ENCODE results near the gene PLEKHO2. TPM values are rescaled to one million over a fixed set of nuclear protein-coding genes. Genes with fewer than 3 reads are reported as not detected.
A peak's percentile ranks its signal among the peaks of the same experiment; 100 is the strongest.

The PLEKHO2 gene
- total RNA-seq, 1 donor from 2014 or later, result 18.0 TPM

- peaks cover 17% of the 10 kb centered on the region for H3K4me1 Mint-ChIP-seq (ENCODE audit: low read depth, unreplicated experiment)
- no peak for TF ChIP-seq CTCF (IDR thresholded peaks at IDR 0.05; ENCODE audit: partially characterized antibody, unreplicated experiment)
- H3K27ac Mint-ChIP-seq (ENCODE audit: unreplicated experiment), result no peak overlapping the region
- peaks cover 8% of the 10 kb centered on the region for H3K9me3 Mint-ChIP-seq (ENCODE audit: unreplicated experiment)
- DNase-seq, result no peak
- H3K27me3 Mint-ChIP-seq (ENCODE audit: unreplicated experiment), result peaks cover 10% of the 10 kb centered on the region
- H3K4me3 Mint-ChIP-seq (ENCODE audit: unreplicated experiment), result no peak overlapping the region
- H3K36me3 Mint-ChIP-seq (ENCODE audit: unreplicated experiment), result peaks cover 4% of the 10 kb centered on the region
Measured at GRCh38 chr15:64909546-64909945, 67.8 kb downstream of the PLEKHO2 start.

GRCh38 chr15:64911311-64912186 lies 69.8 kb downstream of the PLEKHO2 start, which contains the start of gene ANKDD1A:
Gene ANKDD1A, plus strand, starts transcription at chr15:64911902. Its CDS starts 29 bp downstream, at chr15:64911931.
- H3K4me3 Mint-ChIP-seq (ENCODE audit: unreplicated experiment), result peak within 1 kb of the TSS; percentile 85
- peak within 1 kb of the TSS; percentile 72 for H3K27ac Mint-ChIP-seq (ENCODE audit: unreplicated experiment)
- peaks cover 4% of the 10 kb centered on the region for H3K9me3 Mint-ChIP-seq (ENCODE audit: unreplicated experiment)
- H3K27me3 Mint-ChIP-seq (ENCODE audit: unreplicated experiment), result peaks cover 18% of the 10 kb centered on the region
- DNase-seq, result peak; percentile 79
- H3K36me3 Mint-ChIP-seq (ENCODE audit: unreplicated experiment), result no peaks in the 10 kb centered on the region
- peaks cover 19% of the 10 kb centered on the region for H3K4me1 Mint-ChIP-seq (ENCODE audit: low read depth, unreplicated experiment)
- TF ChIP-seq CTCF (IDR thresholded peaks at IDR 0.05; ENCODE audit: partially characterized antibody, unreplicated experiment), result no peak

- H3K4me3 Mint-ChIP-seq (ENCODE audit: unreplicated experiment), result peak overlapping the region; percentile 73
- peaks cover 23% of the 10 kb centered on the region for H3K4me1 Mint-ChIP-seq (ENCODE audit: low read depth, unreplicated experiment)
- peaks cover 18% of the 10 kb centered on the region for H3K27me3 Mint-ChIP-seq (ENCODE audit: unreplicated experiment)
- no peak for DNase-seq
- H3K27ac Mint-ChIP-seq (ENCODE audit: unreplicated experiment), result peak overlapping the region; percentile 26
- TF ChIP-seq CTCF (IDR thresholded peaks at IDR 0.05; ENCODE audit: partially characterized antibody, unreplicated experiment), result no peak
- H3K36me3 Mint-ChIP-seq (ENCODE audit: unreplicated experiment), result no peaks in the 10 kb centered on the region
- H3K9me3 Mint-ChIP-seq (ENCODE audit: unreplicated experiment), result peaks cover 4% of the 10 kb centered on the region
Measured at GRCh38 chr15:64912379-64913325, 70.9 kb downstream of the PLEKHO2 start.

- no peak for TF ChIP-seq CTCF (IDR thresholded peaks at IDR 0.05; ENCODE audit: partially characterized antibody, unreplicated experiment)
- peaks cover 19% of the 10 kb centered on the region for H3K27me3 Mint-ChIP-seq (ENCODE audit: unreplicated experiment)
- H3K9me3 Mint-ChIP-seq (ENCODE audit: unreplicated experiment), result peaks cover 7% of the 10 kb centered on the region
- peaks cover 22% of the 10 kb centered on the region for H3K4me1 Mint-ChIP-seq (ENCODE audit: low read depth, unreplicated experiment)
- no peak overlapping the region for H3K4me3 Mint-ChIP-seq (ENCODE audit: unreplicated experiment)
- no peaks in the 10 kb centered on the region for H3K36me3 Mint-ChIP-seq (ENCODE audit: unreplicated experiment)
- DNase-seq, result no peak
- no peak overlapping the region for H3K27ac Mint-ChIP-seq (ENCODE audit: unreplicated experiment)
Measured at GRCh38 chr15:64915518-64916227, 74.0 kb downstream of the PLEKHO2 start.
